HG02642 (cell line): Measurements from ENCODE around the gene WNT10A.

ENCODE experiments used
- ATAC-seq: cut with Tn5 transposase; IDR thresholded peaks from one replicate; pipeline ENCODE4 v1.9.1; 2021; ENCODE audit warnings: mild to moderate bottlenecking; ENCODE audit not compliant: unreplicated experiment, poor library complexity

Gene WNT10A

DNA sequence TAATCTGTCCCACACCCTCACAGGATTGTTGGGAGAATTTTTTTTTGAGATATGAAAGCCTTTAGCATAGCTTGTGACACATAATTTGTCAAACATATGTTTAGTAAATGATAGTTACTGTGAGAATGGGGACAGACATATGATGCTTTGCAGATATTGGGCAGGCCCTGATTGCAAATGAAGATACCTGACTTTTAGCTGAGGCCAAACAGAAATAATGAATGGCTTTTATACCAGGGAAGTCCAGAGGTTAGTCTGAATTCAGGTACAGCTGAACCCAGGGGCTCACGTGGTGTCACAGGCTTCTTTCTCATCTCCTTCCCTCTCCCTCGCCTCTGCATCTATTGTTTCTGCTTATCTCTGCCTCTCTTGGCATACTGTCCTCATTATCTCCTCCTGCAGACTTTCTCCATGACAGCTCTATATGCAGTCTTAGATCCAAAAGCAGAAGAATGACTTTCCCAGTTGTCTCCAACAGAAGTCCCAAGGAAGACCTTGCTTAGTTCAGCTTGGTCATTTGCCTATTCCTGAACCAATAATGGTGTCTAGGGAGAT is 4.9 kb upstream of the WNT10A start:
- no peak for ATAC-seq

DNA sequence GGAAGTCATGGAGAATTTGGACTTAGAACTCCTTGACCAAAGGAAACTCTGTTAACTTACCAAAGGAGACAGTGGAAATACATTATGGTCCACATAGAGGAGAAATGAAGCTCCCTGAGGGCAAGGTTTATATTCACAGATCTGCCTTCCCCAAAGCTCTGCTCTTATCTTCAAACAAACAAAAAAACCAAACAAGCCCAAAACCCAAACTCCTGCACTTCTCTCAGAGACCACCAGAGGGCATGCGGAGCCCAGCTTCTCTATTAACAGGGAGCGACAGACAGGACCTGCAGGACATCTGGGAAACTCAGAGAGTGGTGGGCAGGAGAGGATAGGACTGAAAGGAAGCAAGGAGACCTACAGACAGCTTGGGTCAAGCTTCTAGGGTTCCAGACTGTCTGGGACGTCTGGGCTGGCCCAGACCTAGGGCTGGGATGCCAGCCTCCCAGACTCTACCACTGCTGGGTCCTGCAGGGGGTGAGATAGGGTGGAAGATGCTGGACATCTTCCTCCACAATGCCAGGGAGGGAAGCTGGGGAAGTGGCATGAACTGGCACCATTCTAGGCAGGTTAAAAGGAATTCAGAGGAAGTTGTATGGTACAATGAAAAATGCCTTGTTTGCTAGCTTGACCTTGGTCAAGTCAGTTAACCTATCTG is 4.0 kb upstream of the WNT10A start:
- no peak for ATAC-seq

- no peak for ATAC-seq
Measured at GRCh38 chr2:218877331-218877730, 3.3 kb upstream of the WNT10A start.

- ATAC-seq = no peak
Measured at GRCh38 chr2:218877891-218878290, 2.8 kb upstream of the WNT10A start.

DNA sequence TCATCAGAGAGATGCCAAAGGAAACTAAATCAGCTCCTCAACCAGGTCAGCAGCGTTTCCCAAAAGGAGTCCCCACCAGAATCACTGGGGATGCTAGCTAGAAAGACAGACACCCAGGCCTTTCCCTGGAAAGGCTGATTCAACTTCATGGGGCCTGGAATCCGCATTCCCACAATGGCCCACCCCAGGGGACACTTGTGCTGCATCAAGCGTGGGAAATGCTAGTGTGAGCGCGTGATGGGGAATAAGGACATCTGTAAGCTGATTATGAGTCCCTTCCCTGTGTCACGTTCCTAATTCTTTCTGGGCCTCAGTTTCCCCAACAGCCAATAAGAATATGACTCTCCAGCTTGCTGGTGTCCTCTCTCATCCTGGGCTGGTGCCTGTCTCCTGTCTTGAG is 2.2 kb upstream of the WNT10A start:
- no peak for ATAC-seq

- no peak for ATAC-seq
Measured at GRCh38 chr2:218878926-218879761, 1.5 kb upstream of the WNT10A start.

DNA sequence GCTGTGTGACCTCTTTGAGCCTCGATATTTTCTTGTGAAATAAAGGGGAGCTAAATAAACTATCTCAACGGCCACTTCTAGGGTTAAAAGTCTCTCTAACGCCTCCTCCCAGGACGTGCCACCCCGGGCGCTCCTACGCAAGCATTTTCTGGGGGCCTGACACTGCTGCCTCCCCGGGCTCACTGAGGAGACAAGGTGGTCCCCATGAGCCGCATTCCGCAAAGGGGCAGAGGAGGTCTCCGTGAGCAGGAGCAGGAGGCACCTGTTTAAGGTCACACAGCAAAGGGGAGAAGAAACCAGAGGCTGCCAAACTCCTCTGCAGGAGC is 913 bp upstream of the WNT10A start:
- no peak for ATAC-seq

- ATAC-seq = no peak
Measured at GRCh38 chr2:218880859-218881594, 375 bp downstream of the WNT10A start.

- no peak for ATAC-seq
Measured at GRCh38 chr2:218881744-218882460, 1.2 kb downstream of the WNT10A start.

DNA sequence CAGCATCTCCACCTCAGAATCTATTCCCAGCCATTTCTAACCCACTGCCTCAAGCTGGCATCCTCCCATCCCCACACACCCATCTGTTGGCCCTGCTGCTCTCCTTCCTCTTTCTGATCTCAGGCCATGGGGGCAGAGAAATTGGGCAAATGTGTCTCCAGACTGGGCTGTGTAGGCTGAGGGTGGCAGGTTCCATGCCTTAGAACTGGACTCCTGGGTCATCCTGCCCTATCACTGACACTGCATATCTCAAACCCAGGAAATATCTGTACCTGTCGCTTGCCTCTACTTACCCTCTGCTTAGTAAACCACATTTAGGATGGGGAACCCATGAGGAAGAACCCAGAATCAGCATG is 1.8 kb downstream of the WNT10A start:
- ATAC-seq = no peak

GRCh38 chr2:218882866-218883366 is 2.3 kb downstream of the WNT10A start:
- ATAC-seq = no peak

DNA sequence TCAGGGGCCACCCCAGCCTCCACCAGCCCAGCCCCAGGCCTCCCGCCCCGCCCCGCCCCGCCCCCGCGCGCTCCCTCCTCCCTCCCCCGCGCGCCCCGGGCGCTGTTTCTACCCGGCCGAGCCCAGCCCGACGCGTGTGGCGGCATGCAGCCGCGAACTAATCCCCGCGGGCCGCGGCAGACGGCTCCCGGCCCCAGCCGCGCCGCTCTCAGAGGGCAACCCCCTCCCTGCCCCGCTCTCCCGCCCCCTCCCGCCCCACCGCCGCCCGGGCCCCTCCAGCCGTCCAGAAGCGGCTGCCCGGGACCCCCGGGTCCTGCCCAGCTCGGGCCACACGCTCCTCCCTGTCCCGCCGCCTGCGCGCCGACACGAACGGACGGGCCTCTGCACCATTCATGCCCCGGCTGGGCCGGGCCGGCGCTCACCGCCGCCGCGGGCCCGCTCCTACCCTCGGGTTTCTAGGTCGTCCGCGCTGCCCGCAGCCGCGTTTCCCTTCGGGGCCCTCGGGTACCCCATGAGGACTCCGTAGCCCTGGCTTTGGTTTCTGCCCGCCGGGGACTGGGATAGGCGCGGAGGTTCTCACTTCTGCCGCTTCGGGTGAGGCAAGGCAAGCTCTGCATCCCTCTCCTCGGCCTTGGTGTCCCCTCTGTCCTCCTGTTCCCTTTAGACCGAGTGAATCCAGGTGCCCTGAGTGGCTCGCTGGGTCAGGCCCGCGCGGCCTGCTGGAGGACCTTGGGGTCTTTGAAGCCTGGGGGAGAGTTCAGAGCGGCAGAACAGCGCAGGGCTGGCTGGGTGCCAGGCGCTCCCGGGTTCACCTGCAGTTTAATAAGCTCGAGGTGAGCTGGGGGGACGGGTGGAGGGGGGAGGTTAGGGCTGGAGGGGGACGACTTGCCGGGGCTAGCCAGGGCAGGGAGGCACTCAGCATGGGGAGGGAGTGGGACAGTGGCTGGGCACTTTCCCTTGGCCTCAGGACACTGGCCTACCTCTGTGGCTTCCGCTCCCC is 3.1 kb downstream of the WNT10A start:
- no peak for ATAC-seq

GRCh38 chr2:218884519-218884918 is 3.9 kb downstream of the WNT10A start:
- no peak for ATAC-seq

DNA sequence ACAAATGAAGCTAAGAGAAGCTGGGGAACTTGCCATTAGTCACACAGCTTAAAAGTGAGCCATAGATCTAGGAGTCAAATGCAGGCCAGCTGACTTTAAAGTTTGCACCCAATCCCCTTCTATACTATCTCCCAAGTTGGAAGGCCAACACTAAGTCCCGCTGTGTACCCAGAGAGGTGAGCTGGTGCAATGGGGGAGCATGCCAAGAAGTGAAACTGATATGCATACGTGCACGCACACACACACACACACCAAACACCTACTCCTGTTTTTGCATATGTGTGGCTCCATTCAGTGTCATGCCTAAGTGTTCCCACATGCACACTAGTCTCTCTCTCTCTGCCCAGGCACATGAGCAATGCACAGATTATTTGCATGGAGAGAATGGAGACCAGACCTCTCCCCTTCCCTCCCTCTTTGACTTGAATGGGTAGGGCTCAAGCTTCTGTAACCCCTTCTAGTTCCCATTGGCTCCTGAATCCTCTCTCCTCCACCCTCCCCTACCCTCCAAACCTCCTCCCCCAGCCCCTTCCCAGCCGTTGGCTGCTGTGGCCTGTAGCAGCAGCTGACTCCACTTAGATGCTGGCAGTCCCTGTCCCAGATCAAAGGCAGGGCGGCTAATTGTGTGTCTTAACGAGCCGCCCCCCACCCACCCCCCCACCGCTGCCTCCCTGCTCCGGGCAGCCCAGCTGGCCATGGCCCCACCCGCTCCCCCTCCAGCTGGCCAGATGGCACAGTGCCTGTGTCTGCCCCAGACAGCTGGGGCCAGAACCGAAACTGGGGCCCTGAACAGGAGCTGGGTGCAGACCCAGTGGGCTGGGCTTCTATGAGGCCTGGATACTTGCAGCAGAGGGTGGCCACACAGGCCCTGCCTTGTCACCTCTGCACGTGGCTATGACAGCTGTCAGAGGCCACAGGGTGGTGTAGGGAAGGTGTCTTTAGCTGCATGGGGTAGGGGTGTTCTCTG is 5.6 kb downstream of the WNT10A start:
- peak; percentile 62 for ATAC-seq

DNA sequence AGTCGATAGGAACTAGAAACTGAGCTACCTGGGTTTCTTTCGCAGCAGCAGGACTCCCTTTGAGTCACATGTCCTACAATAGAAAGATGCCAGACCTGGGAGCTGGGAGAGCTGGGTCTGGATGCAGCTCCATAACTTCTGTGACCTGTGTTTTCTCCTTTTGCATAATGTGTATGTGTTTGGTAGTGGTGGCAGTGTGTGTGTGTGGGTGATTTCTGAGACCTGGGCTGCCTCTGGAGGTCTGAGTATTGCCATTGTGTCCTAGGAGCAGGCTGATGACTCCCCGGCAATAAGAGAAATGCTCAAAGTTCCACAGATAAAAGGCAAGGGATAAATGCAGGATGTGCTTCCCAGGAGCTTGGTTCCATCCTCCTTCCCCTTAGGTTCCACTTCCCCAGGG is 6.4 kb downstream of the WNT10A start:
- no peak for ATAC-seq

DNA sequence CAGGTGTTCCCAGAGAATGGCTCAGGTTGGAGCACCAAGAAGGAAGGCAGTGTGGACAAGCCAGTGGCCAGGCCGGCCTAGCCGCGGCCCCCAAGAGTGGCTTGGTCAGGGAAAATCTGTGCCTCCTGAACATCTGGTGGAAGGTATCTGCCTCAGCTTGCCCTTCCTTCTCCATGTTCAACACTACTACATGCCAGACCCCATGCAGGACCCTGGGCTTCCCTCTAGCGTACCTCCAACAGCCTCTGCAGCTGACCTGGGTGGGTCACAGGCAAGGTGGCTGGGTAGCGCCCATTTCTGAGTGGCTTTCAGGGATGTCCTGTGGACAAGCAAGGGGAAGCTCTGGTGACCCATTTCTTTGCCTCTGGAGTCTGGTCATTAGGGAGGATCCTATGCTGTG is 7.7 kb downstream of the WNT10A start:
- ATAC-seq = no peak

DNA sequence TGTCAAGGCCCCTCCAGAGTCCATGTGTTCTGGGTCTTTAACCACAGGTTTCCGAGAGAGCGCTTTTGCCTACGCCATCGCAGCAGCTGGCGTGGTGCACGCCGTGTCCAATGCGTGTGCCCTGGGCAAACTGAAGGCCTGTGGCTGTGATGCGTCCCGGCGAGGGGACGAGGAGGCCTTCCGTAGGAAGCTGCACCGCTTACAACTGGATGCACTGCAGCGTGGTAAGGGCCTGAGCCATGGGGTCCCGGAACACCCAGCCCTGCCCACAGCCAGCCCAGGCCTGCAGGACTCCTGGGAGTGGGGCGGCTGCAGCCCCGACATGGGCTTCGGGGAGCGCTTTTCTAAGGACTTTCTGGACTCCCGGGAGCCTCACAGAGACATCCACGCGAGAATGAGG is 9.3 kb downstream of the WNT10A start:
- ATAC-seq = no peak

- ATAC-seq = no peak
Measured at GRCh38 chr2:218890369-218890768, 9.7 kb downstream of the WNT10A start.
